Measurements from ENCODE around the gene PTPRS. TPM values are rescaled to one million over a fixed set of nuclear protein-coding genes. Genes with fewer than 3 reads are reported as not detected.
A peak's percentile ranks its signal among the peaks of the same experiment; 100 is the strongest.

The PTPRS gene
- total RNA-seq, 1 donor from 2014 or later, result 295 TPM

GRCh38 chr19:5345895-5346386 lies 5.3 kb upstream of the PTPRS start:
- no peak for DNase-seq (ENCODE audit: extremely low spot score in 2 of 2)
- H3K27ac ChIP-seq, result no peak overlapping the region
- no peak overlapping the region for H3K4me3 ChIP-seq
- no peak for TF ChIP-seq POLR2A (IDR thresholded peaks at IDR 0.05)
- TF ChIP-seq POLR2AphosphoS5 (IDR thresholded peaks at IDR 0.05; ENCODE audit: insufficient read depth in 1 of 2, low read depth in 1 of 2), result peak in 1 of 2 donors; percentile 16
- no peaks in the 10 kb centered on the region for H3K27me3 ChIP-seq
- H3K9me3 ChIP-seq, result no peaks in the 10 kb centered on the region
- no peaks in the 10 kb centered on the region for H3K36me3 ChIP-seq
- H3K4me1 ChIP-seq, result no peaks in the 10 kb centered on the region
- intact Hi-C loops (cut with DNase I), result no loop called here

GRCh38 chr19:5343848-5344247 lies 3.2 kb upstream of the PTPRS start:
- no peak for TF ChIP-seq POLR2A (IDR thresholded peaks at IDR 0.05)
- TF ChIP-seq, protein P1, sequence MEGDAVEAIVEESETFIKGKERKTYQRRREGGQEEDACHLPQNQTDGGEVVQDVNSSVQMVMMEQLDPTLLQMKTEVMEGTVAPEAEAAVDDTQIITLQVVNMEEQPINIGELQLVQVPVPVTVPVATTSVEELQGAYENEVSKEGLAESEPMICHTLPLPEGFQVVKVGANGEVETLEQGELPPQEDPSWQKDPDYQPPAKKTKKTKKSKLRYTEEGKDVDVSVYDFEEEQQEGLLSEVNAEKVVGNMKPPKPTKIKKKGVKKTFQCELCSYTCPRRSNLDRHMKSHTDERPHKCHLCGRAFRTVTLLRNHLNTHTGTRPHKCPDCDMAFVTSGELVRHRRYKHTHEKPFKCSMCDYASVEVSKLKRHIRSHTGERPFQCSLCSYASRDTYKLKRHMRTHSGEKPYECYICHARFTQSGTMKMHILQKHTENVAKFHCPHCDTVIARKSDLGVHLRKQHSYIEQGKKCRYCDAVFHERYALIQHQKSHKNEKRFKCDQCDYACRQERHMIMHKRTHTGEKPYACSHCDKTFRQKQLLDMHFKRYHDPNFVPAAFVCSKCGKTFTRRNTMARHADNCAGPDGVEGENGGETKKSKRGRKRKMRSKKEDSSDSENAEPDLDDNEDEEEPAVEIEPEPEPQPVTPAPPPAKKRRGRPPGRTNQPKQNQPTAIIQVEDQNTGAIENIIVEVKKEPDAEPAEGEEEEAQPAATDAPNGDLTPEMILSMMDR (IDR thresholded peaks at IDR 0.05), result no peak
- no peak for TF ChIP-seq POLR2AphosphoS5 (IDR thresholded peaks at IDR 0.05; ENCODE audit: insufficient read depth in 1 of 2, low read depth in 1 of 2)
- H3K9me3 ChIP-seq, result no peaks in the 10 kb centered on the region
- intact Hi-C loops (cut with DNase I), result no loop called here
- no peaks in the 10 kb centered on the region for H3K27me3 ChIP-seq
- peaks cover 11% of the 10 kb centered on the region for H3K4me1 ChIP-seq
- H3K4me3 ChIP-seq, result no peak overlapping the region
- H3K27ac ChIP-seq, result no peak overlapping the region
- no peak for DNase-seq (ENCODE audit: extremely low spot score in 2 of 2)
- H3K36me3 ChIP-seq, result no peaks in the 10 kb centered on the region

DNA sequence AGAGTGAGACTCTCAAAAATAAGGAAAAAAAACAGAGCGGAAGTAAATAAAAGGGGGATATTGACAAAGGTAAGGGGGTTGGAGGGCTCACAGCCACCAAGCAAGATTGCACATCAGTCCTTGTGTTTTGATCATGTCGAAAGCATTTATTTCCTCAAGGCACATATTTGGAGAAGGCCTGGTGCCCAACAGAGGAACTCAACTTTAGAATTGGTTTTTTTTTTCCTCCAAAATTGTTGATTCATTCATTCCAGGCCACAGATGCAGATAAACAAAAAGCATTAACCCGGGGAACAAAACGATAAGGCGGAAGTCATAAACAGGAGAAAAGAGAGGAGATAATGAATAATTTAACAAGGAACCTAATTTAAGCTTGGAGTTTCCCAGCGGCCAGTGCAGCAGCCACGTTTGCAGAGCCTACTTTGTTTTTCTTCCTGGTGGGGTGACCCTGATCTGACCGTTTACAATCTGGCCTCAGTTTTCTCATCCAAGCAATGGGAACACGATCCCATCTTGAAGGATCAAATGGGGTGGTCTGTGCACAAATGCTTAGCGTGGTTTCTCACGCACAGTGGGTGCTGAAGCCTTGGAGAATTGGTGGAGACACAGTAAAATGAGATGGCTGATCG lies 2.1 kb upstream of the PTPRS start:
- DNase-seq (ENCODE audit: extremely low spot score in 2 of 2), result no peak
- H3K4me3 ChIP-seq, result no peak overlapping the region
- H3K9me3 ChIP-seq, result no peaks in the 10 kb centered on the region
- H3K27ac ChIP-seq, result no peak overlapping the region
- peaks cover 17% of the 10 kb centered on the region for H3K4me1 ChIP-seq
- no peaks in the 10 kb centered on the region for H3K36me3 ChIP-seq
- intact Hi-C loops (cut with DNase I), result no loop called here
- TF ChIP-seq, protein P1 (IDR thresholded peaks at IDR 0.05), result no peak
- TF ChIP-seq POLR2A (IDR thresholded peaks at IDR 0.05) (no peak), POLR2AphosphoS5 (IDR thresholded peaks at IDR 0.05; ENCODE audit: insufficient read depth in 1 of 2, low read depth in 1 of 2) (no peak)
- H3K27me3 ChIP-seq, result no peaks in the 10 kb centered on the region

- TF ChIP-seq POLR2AphosphoS5 (IDR thresholded peaks at IDR 0.05; ENCODE audit: insufficient read depth in 1 of 2, low read depth in 1 of 2), result no peak
- no peak overlapping the region for H3K27ac ChIP-seq
- peaks cover 17% of the 10 kb centered on the region for H3K4me1 ChIP-seq
- no peak overlapping the region for H3K4me3 ChIP-seq
- no peaks in the 10 kb centered on the region for H3K36me3 ChIP-seq
- intact Hi-C loops (cut with DNase I), result no loop called here
- no peaks in the 10 kb centered on the region for H3K27me3 ChIP-seq
- H3K9me3 ChIP-seq, result no peaks in the 10 kb centered on the region
- DNase-seq (ENCODE audit: extremely low spot score in 2 of 2), result no peak
Observed at GRCh38 chr19:5341981-5342380, 1.4 kb upstream of the PTPRS start.

GRCh38 chr19:5341448-5341820 lies 822 bp upstream of the PTPRS start:
- intact Hi-C loops (cut with DNase I), result no loop called here
- Histone ChIP-seq H3K4me1 (peaks cover 17% of the 10 kb centered on the region), H3K36me3 (no peaks in the 10 kb centered on the region), H3K9me3 (no peaks in the 10 kb centered on the region), H3K27ac (no peak overlapping the region), H3K27me3 (no peaks in the 10 kb centered on the region), H3K4me3 (peak overlapping the region in 1 of 2 donors; percentile 63)
- TF ChIP-seq, protein P1 (IDR thresholded peaks at IDR 0.05), result no peak
- TF ChIP-seq POLR2AphosphoS5 (IDR thresholded peaks at IDR 0.05; ENCODE audit: insufficient read depth in 1 of 2, low read depth in 1 of 2), result no peak
- TF ChIP-seq POLR2A (IDR thresholded peaks at IDR 0.05), result no peak
- DNase-seq (ENCODE audit: extremely low spot score in 2 of 2), result no peak

GRCh38 chr19:5339950-5340636 lies 519 bp downstream of the PTPRS start:
- H3K36me3 ChIP-seq, result no peaks in the 10 kb centered on the region
- intact Hi-C loops (cut with DNase I), result no loop called here
- no peaks in the 10 kb centered on the region for H3K9me3 ChIP-seq
- peak overlapping the region; percentile 20 for H3K27ac ChIP-seq
- no peaks in the 10 kb centered on the region for H3K27me3 ChIP-seq
- no peak for DNase-seq (ENCODE audit: extremely low spot score in 2 of 2)
- H3K4me1 ChIP-seq, result peaks cover 17% of the 10 kb centered on the region
- TF ChIP-seq POLR2A (IDR thresholded peaks at IDR 0.05) (no peak), POLR2AphosphoS5 (IDR thresholded peaks at IDR 0.05; ENCODE audit: insufficient read depth in 1 of 2, low read depth in 1 of 2) (no peak)
- TF ChIP-seq, protein P1 (IDR thresholded peaks at IDR 0.05), result no peak
- peak overlapping the region; percentile 63 to 64 for H3K4me3 ChIP-seq

Measured in vagina (tissue), 2 donors.